ENCODE results near the gene SMIM27. TPM values are rescaled to one million over a fixed set of nuclear protein-coding genes. Genes with fewer than 3 reads are reported as not detected.

SMIM27 gene
- total and polyA plus RNA-seq, 9 of the 15 experiments (the other 6 are each of a cell fraction or from before 2014, with no cell fraction given), result 2.9 to 16.1 (median 7.9) TPM

- WGBS (ENCODE audit: insufficient coverage, low coverage, missing lambda C conversion rate), result 0% methylated on average over 3 of the region's 3 CpGs
- in situ Hi-C loops (cut with MboI), result loop anchor here (5.0 kb wide), 1 partner anchor 386 kb away; no protein-coding TSS in a partner anchor
- ChIA-PET CTCF (ENCODE audit: low intra/inter-chr PET ratio) (interaction anchor here (0.7 to 6.5 kb wide), 4 partner anchors 202 to 1141 kb away, joined by 3 to 93 read pairs (median 16); no protein-coding TSS in a partner anchor), POLR2A (interaction anchor here (0.6 to 1.6 kb wide), 3 partner anchors 36 to 401 kb away, joined by 3 to 5 read pairs (median 3); no protein-coding TSS in a partner anchor)
- ATAC-seq (peak; percentile 82), DNase-seq (ENCODE audit: extremely low read depth in 1 of 4, low spot score in 3 of 4) (peak in 3 of 4 experiments; percentile 9 to 59 (median 25)), FAIRE-seq (no peak)
- H3K4me2 ChIP-seq (ENCODE audit: insufficient read depth, low read length), result no peak overlapping the region
- no peak overlapping the region for H3K9ac ChIP-seq (ENCODE audit: insufficient read depth in 1 of 2, low read depth in 2 of 2, low read length in 2 of 2)
- intact Hi-C loops (cut with micrococcal nuclease), result loop anchor here (1.0 to 10.0 kb wide), 2 partner anchors 123 to 387 kb away; no protein-coding TSS in a partner anchor
- no peaks in the 10 kb centered on the region for H3K9me1 ChIP-seq (ENCODE audit: control insufficient read depth, insufficient read depth, low read length)
- no peak overlapping the region for H2AFZ ChIP-seq (ENCODE audit: low read depth, low read length)
- no peak overlapping the region for H3K27ac ChIP-seq (ENCODE audit: extremely low read depth, low read depth, low read length)
- H3K36me3 ChIP-seq (ENCODE audit: control insufficient read depth, insufficient read depth, low read length), result no peaks in the 10 kb centered on the region
- no peak overlapping the region for H3K4me3 ChIP-seq
- no peaks in the 10 kb centered on the region for H4K20me1 ChIP-seq (replicated peaks; ENCODE audit: control insufficient read depth, insufficient read depth, low read length)
- H3K27me3 ChIP-seq (ENCODE audit: control insufficient read depth in 2 of 2, insufficient read depth in 2 of 2, low read length in 2 of 2), result no peaks in the 10 kb centered on the region
- no peaks in the 10 kb centered on the region; a peak in 1 of 5 replicates for H3K4me1 ChIP-seq (replicated peaks in 1 of 2; ENCODE audit: control insufficient read depth in 2 of 2, insufficient read depth in 2 of 2, low read length in 2 of 2)
- H3K9me3 ChIP-seq (replicated peaks; ENCODE audit: control insufficient read depth, insufficient read depth, low read depth, low read length), result no peaks in the 10 kb centered on the region
- no TSS peak for BruUV-seq (replicated peaks)
- H3K79me2 ChIP-seq (ENCODE audit: control insufficient read depth, insufficient read depth, low read length), result no peaks in the 10 kb centered on the region
- peak; percentile 46 to 54 (median 53); a peak in 5 of 6 replicates for TF ChIP-seq CTCF (IDR thresholded peaks at IDR 0.05 in 2 of 3, conservative IDR thresholded peaks at IDR 0.05 in 1 of 3; ENCODE audit: insufficient read depth in 2 of 3, low read depth in 1 of 3, low read length in 3 of 3)
- no peak for TF ChIP-seq BACH1 (tag; IDR thresholded peaks at IDR 0.05)
- TF ChIP-seq, protein P1, sequence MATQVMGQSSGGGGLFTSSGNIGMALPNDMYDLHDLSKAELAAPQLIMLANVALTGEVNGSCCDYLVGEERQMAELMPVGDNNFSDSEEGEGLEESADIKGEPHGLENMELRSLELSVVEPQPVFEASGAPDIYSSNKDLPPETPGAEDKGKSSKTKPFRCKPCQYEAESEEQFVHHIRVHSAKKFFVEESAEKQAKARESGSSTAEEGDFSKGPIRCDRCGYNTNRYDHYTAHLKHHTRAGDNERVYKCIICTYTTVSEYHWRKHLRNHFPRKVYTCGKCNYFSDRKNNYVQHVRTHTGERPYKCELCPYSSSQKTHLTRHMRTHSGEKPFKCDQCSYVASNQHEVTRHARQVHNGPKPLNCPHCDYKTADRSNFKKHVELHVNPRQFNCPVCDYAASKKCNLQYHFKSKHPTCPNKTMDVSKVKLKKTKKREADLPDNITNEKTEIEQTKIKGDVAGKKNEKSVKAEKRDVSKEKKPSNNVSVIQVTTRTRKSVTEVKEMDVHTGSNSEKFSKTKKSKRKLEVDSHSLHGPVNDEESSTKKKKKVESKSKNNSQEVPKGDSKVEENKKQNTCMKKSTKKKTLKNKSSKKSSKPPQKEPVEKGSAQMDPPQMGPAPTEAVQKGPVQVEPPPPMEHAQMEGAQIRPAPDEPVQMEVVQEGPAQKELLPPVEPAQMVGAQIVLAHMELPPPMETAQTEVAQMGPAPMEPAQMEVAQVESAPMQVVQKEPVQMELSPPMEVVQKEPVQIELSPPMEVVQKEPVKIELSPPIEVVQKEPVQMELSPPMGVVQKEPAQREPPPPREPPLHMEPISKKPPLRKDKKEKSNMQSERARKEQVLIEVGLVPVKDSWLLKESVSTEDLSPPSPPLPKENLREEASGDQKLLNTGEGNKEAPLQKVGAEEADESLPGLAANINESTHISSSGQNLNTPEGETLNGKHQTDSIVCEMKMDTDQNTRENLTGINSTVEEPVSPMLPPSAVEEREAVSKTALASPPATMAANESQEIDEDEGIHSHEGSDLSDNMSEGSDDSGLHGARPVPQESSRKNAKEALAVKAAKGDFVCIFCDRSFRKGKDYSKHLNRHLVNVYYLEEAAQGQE (IDR thresholded peaks at IDR 0.05; ENCODE audit: borderline replicate concordance), result peak; percentile 55; the same call in 1 of the 2 replicates
- TF ChIP-seq, protein P1 (CRISPR knock-in tag; IDR thresholded peaks at IDR 0.05; ENCODE audit: low read depth), result no peak
- TF ChIP-seq TAF1 (IDR thresholded peaks at IDR 0.05; ENCODE audit: control insufficient read depth, extremely low read depth, insufficient read depth, low read length, severe bottlenecking), result no peak
- no peak for TF ChIP-seq ZNF121 (CRISPR knock-in tag; conservative IDR thresholded peaks at IDR 0.05)
- no peak for TF ChIP-seq MAFF (IDR thresholded peaks at IDR 0.05; ENCODE audit: low read length)
- TF ChIP-seq RAD21 (CRISPR knock-in tag; conservative IDR thresholded peaks at IDR 0.05 in 1 of 2, IDR thresholded peaks at IDR 0.05 in 1 of 2), result peak in 1 of 2 experiments; percentile 63; a peak in 3 of 4 replicates
- no peak for TF ChIP-seq CREB5 (CRISPR knock-in tag; IDR thresholded peaks at IDR 0.05)
Observed at GRCh38 chr9:32581512-32582143, 29.5 kb downstream of the SMIM27 start.
